VCaP (cell line): ENCODE measurements around the gene SLC12A8.

Experiments
- H3K27ac ChIP-seq: fragments of 450-650 bp; 2 replicates; pipeline ENCODE4 v1.5.1; 2017
- TF ChIP-seq, protein P1 (sequence below): fragments of 450-650 bp; conservative IDR thresholded peaks from 2 replicates; pipeline ENCODE4 v1.5.1; 2017; ENCODE audit warnings: mild to moderate bottlenecking, moderate library complexity

Gene SLC12A8

DNA sequence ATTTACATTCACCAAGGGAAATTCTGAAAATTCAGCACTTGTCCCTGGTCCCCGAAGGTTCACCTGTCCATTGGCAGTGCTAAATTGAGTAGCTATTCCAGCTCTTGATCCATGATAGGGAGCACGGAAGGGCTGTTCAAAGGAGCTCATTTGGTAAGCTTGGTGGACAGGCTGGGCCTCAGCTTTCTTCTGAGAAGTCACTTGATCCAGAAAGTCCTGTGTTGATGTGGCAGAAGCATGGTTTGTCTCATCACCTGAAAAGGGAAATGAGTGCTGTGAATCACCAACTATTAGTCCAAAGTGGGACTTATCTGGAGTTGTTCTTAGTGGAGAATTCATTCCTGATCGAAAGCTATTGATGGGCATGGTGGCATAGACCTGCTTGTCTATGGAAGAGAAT is 19.9 kb upstream of the SLC12A8 start:
- TF ChIP-seq, protein P1, sequence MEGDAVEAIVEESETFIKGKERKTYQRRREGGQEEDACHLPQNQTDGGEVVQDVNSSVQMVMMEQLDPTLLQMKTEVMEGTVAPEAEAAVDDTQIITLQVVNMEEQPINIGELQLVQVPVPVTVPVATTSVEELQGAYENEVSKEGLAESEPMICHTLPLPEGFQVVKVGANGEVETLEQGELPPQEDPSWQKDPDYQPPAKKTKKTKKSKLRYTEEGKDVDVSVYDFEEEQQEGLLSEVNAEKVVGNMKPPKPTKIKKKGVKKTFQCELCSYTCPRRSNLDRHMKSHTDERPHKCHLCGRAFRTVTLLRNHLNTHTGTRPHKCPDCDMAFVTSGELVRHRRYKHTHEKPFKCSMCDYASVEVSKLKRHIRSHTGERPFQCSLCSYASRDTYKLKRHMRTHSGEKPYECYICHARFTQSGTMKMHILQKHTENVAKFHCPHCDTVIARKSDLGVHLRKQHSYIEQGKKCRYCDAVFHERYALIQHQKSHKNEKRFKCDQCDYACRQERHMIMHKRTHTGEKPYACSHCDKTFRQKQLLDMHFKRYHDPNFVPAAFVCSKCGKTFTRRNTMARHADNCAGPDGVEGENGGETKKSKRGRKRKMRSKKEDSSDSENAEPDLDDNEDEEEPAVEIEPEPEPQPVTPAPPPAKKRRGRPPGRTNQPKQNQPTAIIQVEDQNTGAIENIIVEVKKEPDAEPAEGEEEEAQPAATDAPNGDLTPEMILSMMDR = no peak
- no peak overlapping the region for H3K27ac ChIP-seq

GRCh38 chr3:125231895-125232294 is 19.3 kb upstream of the SLC12A8 start:
- TF ChIP-seq, protein P1 = no peak

DNA sequence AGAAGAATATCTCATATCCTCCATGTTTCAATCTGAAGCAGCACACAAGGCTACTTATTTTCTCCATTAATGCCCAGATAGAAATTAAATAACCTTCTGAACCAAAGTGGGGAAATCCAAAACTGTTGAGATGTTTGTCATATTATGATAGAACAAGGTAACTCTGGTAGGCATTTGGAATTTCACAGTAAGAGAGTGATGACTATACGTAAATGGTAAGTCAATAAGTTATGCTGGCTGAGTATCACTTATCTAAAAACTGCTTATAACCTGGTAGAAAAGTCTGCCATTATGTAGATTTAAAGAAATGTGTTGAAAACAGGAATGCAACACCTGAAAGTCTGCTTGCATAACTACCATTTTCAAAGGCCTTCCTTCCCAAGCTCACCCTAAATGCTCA is 17.2 kb upstream of the SLC12A8 start:
- H3K27ac ChIP-seq = no peak overlapping the region
- TF ChIP-seq, protein P1 = no peak

More at GRCh38 chr3:125231895-125232294, 19.3 kb upstream of the SLC12A8 start:
- H3K27ac ChIP-seq = no peak overlapping the region

- no peak overlapping the region for H3K27ac ChIP-seq
- TF ChIP-seq, protein P1 = no peak
These were observed 16.6 kb upstream of the SLC12A8 start for GRCh38 chr3:125229168-125229567.

GRCh38 chr3:125221831-125222230 is 9.3 kb upstream of the SLC12A8 start:
- TF ChIP-seq, protein P1 = no peak
- H3K27ac ChIP-seq = no peak overlapping the region

DNA sequence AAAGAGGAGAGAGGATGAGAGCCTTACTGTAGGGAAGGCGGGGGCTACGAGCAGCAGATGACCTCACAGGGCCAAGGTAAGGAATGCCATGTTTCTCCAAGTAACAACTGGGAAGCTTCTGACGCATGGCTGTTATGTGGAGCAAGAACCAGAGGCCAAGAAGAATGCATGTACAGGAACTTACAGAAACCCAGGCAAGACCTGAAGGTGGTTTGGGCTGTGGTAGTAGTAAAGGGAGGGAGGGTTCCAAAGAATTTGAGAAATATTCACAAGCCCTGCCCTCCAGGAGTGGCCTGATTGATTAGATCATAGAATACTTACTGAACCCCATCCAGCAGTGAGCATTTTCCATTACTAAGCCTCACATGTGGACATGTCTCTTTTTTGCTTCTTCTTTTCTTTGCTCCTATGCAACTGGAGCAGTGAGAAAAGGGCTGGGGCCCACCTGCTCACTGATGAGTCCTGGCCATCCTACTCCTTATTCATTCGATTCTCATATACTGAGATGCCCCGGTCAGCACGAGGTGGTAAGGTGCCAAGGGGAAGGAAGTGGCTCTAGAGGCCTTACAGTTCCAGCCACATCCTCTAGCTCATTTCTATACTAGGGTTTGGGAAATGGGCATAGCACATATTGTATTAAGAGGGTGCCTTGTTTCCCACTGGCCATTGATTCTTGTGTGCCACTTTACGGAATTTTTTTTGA is 8.3 kb upstream of the SLC12A8 start:
- TF ChIP-seq, protein P1 = no peak
- H3K27ac ChIP-seq = no peak overlapping the region

DNA sequence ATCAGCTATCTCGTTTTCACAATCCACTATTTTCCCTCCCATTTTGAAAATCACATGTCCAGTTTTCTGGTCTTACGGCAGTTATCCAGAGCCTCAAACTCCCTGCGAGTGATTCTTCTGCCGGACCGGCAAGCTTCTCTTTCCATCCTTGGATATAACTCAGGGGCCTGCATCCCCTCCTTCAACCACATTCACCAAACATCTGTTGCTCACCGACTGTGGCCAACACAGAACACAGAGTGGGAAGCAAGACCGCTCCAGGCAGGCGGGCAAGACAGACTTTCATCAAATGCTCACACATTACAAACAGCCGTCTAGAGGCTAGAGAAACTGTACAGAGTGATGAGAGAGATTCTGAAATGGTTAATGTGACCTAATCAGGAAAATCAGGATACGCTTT is 7.6 kb upstream of the SLC12A8 start:
- TF ChIP-seq, protein P1 = no peak

More for the DNA sequence above, 7.6 kb upstream of the SLC12A8 start:
- no peak overlapping the region for H3K27ac ChIP-seq
